K562 (cell line): ENCODE results near the gene SOWAHA. TPM values are rescaled to one million over a fixed set of nuclear protein-coding genes. Genes with fewer than 3 reads are reported as not detected.
"Not testable (repeated sequence)": the region's sequence is repeated elsewhere in the genome, so short reads cannot be mapped to it uniquely, and the experiment has no call there.

ENCODE experiments used
- ATAC-seq: fragments of 200-7000 bp; cut with Tn5 transposase; 3 replicates; pipeline ENCODE4 v1.9.1; 2020; ENCODE audit warnings: moderate library complexity
- BruUV-seq: library from RNA; stranded (reverse); fragments of 400-500 nt; replicated peaks from 2 replicates; lab custom pipeline; 2021; lab: Mats Ljungman, UMichigan
- CTCF ChIA-PET: fragments of 300-600 bp; formaldehyde crosslinking; extraction: SDS; loops from one replicate; lab custom pipeline; 2021; ENCODE audit warnings: low intra/inter-chr PET ratio; lab: Yijun Ruan, JAX
- POLR2A ChIA-PET: fragments of 300-600, 350-650 bp; sonication (Branson Sonifier 250); formaldehyde crosslinking; extraction: SDS; loops from one replicate; lab custom pipeline; 2021; ENCODE audit warnings: antibody characterized with exemption, inconsistent platforms; lab: Yijun Ruan, JAX
- DNase-seq, 4 experiments: peaks; one replicate each; pipeline versions ENCODE4 v3.0.0 to v3.0.0-alpha.2; 2011 to 2018; ENCODE audit warnings: low spot score in 3 of 4, mixed read lengths in 3 of 4; ENCODE audit errors: extremely low read depth in 1 of 4
- FAIRE-seq: peaks from 2 replicates; lab custom pipeline; 2011; peaks lifted over from hg19 to GRCh38; lab: Jason Lieb, UNC
- H2AFZ ChIP-seq: 2 replicates; pipeline ENCODE4 v1.6.0; 2011; ENCODE audit warnings: low read depth, low read length, control low read depth, inconsistent platforms
- H3K27ac ChIP-seq: fragments of 200-600 bp; 3 replicates; pipeline ENCODE4 v1.8.0; 2011; ENCODE audit warnings: low read depth, mild to moderate bottlenecking, control low read depth, inconsistent platforms, low read length, moderate library complexity, mixed read lengths; ENCODE audit errors: extremely low read depth
- H3K27me3 ChIP-seq, 2 experiments: fragments of 300-600 bp in 1 of 2; 2 replicates in 1 of 2; 3 replicates in 1 of 2; pipeline versions ENCODE4 v1.6.0 to v1.8.0; 2011; ENCODE audit warnings: inconsistent platforms in 2 of 2, low read length in 2 of 2, mild to moderate bottlenecking in 1 of 2, mixed read lengths in 1 of 2, moderate library complexity in 1 of 2; ENCODE audit not compliant: control insufficient read depth in 2 of 2, insufficient read depth in 2 of 2
- H3K36me3 ChIP-seq: fragments of 300-600 bp; 3 replicates; pipeline ENCODE4 v1.8.0; 2011; ENCODE audit warnings: mild to moderate bottlenecking, low read length, inconsistent platforms; ENCODE audit not compliant: control insufficient read depth, insufficient read depth
- H3K4me1 ChIP-seq, 2 experiments: fragments of 200-600 bp in 1 of 2; replicated peaks in 1 of 2; 2 replicates in 1 of 2; 3 replicates in 1 of 2; pipeline versions ENCODE4 v1.5.1 to v1.8.0; 2011; ENCODE audit warnings: inconsistent platforms in 2 of 2, low read length in 2 of 2, mild to moderate bottlenecking in 1 of 2, mixed read lengths in 1 of 2, moderate library complexity in 1 of 2; ENCODE audit not compliant: control insufficient read depth in 2 of 2, insufficient read depth in 2 of 2
- H3K4me2 ChIP-seq: 2 replicates; pipeline ENCODE4 v1.6.1; 2011; ENCODE audit warnings: low read length, control low read depth, inconsistent platforms, mixed read lengths; ENCODE audit not compliant: insufficient read depth
- H3K4me3 ChIP-seq: fragments of 200-600 bp; sonication (generic), shearing (Covaris generic); 2 replicates; pipeline ENCODE4 v1.5.1; 2016; ENCODE audit warnings: control low read depth, inconsistent platforms
- H3K79me2 ChIP-seq: fragments of 200-600 bp; 3 replicates; pipeline ENCODE4 v1.8.0; 2011; ENCODE audit warnings: low read length, inconsistent platforms; ENCODE audit not compliant: control insufficient read depth, insufficient read depth
- H3K9ac ChIP-seq, 2 experiments: 2 replicates each; pipeline versions ENCODE4 v1.6.0 to v1.6.1; 2011; ENCODE audit warnings: low read depth in 2 of 2, low read length in 2 of 2, control low read depth in 1 of 2, inconsistent platforms in 1 of 2, mild to moderate bottlenecking in 1 of 2, mixed read lengths in 1 of 2; ENCODE audit not compliant: insufficient read depth in 1 of 2
- H3K9me1 ChIP-seq: one replicate; pipeline ENCODE4 v1.6.0; 2011; ENCODE audit warnings: inconsistent platforms, mild to moderate bottlenecking, low read length, moderate library complexity; ENCODE audit not compliant: control insufficient read depth, insufficient read depth
- H3K9me3 ChIP-seq: replicated peaks from 2 replicates; pipeline ENCODE4 v1.5.1; 2011; ENCODE audit warnings: low read depth, low read length, inconsistent platforms; ENCODE audit not compliant: control insufficient read depth, insufficient read depth
- H4K20me1 ChIP-seq: replicated peaks from 2 replicates; pipeline ENCODE4 v1.6.1; 2011; ENCODE audit warnings: low read length, inconsistent platforms, mixed read lengths; ENCODE audit not compliant: control insufficient read depth, insufficient read depth
- CEBPB ChIP-seq: fragments of 450-650 bp; IDR thresholded peaks from 2 replicates; pipeline ENCODE4 v1.6.1; 2016; ENCODE audit warnings: missing genetic modification characterization, missing compliant biosample characterization
- WGBS: fragments of 100-300 bp; shearing (Covaris generic); methylation state at CpG from one replicate; pipeline ENCODE4 v1.1.6; 2016; ENCODE audit warnings: low coverage, mixed read lengths; ENCODE audit not compliant: insufficient coverage; ENCODE audit errors: missing lambda C conversion rate; 5-methylcytosine and 5-hydroxymethylcytosine counted together
- in situ Hi-C: fragments of 300-500 bp; cut with MboI; formaldehyde crosslinking; loops from 4 replicates; pipeline ENCODE4 v1.15.0; 2018; ENCODE audit warnings: inconsistent platforms, mixed read lengths
- intact Hi-C: fragments of 100-400 bp; cut with micrococcal nuclease; formaldehyde crosslinking; loops from 2 replicates; pipeline ENCODE4 v1.14.2; 2022
- polyA plus RNA-seq, 8 experiments: library from polyadenylated mRNA; depleted of rRNA in 4 of 8; stranded (reverse) in 5 of 8; unstranded in 3 of 8; fragments of >200 nt; fragmentation: Nextera tagmentation in 2 of 8; fragmentation: Illumina TruSeq in 1 of 8; extraction: Ambion mirVana in 2 of 8; extraction: Trizol in 1 of 8; gene quantifications; 2 replicates each; pipeline versions ENCODE4 v1.2.1 to v1.2.3, GENCODE V29; 2011 to 2014; ENCODE audit warnings: inconsistent platforms in 1 of 8, missing spikeins in 1 of 8
- total RNA-seq, 7 experiments: library from RNA; depleted of rRNA in 6 of 7; stranded (reverse); fragments of >200 nt in 6 of 7; fragmentation: Illumina TruSeq in 2 of 7; extraction: Trizol in 2 of 7; gene quantifications; 2 replicates each; pipeline versions ENCODE4 v1.2.1 to v1.2.3, GENCODE V29; 2011 to 2021; ENCODE audit warnings: low replicate concordance in 1 of 7
- TF ChIP-seq, protein P1 (sequence below), 2 experiments: IDR thresholded peaks in 1 of 2; conservative IDR thresholded peaks in 1 of 2; 2 replicates each; pipeline ENCODE4 v1.6.1; 2016; ENCODE audit warnings: low read depth in 2 of 2, mild to moderate bottlenecking in 1 of 2, missing compliant biosample characterization in 1 of 2, missing genetic modification characterization in 1 of 2, moderate library complexity in 1 of 2

SOWAHA gene
- total and polyA plus RNA-seq, 9 of the 15 experiments (the other 6 are each of a cell fraction or from before 2014, with no cell fraction given): not detected

DNA sequence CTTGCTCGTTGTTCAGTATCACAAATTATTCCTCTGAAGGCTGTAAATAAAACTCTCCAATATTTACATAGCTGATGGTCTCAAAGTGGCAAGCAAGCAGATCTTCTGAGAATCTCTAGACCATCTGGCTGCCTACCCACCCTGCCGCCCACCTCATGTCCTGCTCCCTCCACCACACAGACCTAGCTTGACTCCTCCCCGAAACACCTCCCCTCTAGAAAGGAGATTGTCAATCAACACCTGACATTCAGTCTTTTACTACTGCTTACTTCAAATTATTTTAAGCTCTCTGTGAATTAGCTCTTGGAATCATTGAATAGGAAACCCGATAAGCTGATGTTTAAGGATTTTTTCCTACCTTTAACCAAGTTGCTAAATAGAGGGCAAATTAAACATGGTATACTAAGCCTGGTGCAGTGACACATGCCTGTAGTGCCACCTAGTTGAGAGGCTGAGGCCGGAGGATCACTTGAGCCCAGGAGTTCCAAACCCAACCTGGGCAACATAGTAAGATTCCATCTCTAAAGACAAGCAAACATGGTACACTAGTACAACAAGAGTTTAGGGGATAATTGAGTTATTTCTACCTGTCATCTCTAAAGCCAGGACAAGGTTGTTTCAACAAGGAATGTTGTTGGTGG lies 10.9 kb upstream of the SOWAHA start (continued):
- TF ChIP-seq, protein P1, sequence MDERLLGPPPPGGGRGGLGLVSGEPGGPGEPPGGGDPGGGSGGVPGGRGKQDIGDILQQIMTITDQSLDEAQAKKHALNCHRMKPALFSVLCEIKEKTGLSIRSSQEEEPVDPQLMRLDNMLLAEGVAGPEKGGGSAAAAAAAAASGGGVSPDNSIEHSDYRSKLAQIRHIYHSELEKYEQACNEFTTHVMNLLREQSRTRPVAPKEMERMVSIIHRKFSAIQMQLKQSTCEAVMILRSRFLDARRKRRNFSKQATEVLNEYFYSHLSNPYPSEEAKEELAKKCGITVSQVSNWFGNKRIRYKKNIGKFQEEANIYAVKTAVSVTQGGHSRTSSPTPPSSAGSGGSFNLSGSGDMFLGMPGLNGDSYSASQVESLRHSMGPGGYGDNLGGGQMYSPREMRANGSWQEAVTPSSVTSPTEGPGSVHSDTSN (CRISPR knock-in tag; IDR thresholded peaks at IDR 0.05; ENCODE audit: low read depth): no peak
- TF ChIP-seq, protein P1 (tag; conservative IDR thresholded peaks at IDR 0.05; ENCODE audit: low read depth): 0 out of 2 replicates have a peak, but pooled peaks have one; percentile 21

DNA sequence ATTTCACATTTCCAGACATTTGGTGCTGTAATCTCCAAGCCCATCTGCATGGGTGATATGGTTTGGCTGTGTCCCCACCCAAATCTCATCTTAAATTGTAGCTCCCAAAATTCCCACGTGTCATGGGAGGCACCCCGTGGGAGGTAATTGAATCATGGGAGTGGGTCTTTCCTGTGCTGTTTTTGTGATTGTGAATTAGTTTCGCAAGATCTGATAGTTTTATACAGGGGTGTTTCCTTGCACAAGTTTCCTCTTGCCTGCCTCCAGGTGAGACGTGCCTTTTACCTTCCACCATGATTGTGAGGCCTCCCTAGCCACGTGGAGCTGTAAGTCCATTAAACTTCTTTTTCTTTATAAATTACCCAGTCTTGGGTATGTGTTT lies 10.4 kb upstream of the SOWAHA start:
- ATAC-seq, H3K36me3 ChIP-seq, in situ Hi-C loops, BruUV-seq: not testable (repeated sequence)
- peak; percentile 74 for TF ChIP-seq CEBPB (tag)
- TF ChIP-seq, all 486 proteins: peak for 1; not testable (repeated sequence) for 485
- peak overlapping the region; percentile 71 for H2AFZ ChIP-seq
- FAIRE-seq, H4K20me1 ChIP-seq, H3K9me1 ChIP-seq, H3K27me3 ChIP-seq, H3K4me2 ChIP-seq, H3K9me3 ChIP-seq, H3K4me3 ChIP-seq, H3K27ac ChIP-seq, CTCF ChIA-PET, DNase-seq, H3K9ac ChIP-seq, H3K79me2 ChIP-seq, H3K4me1 ChIP-seq: not testable (repeated sequence)
- POLR2A ChIA-PET: interaction anchor here (1.2 to 2.3 kb wide), 4 partner anchors 11 to 28 kb away, joined by 3 to 5 read pairs (median 4); no protein-coding TSS in a partner anchor
- WGBS: 39% methylated on average over 5 of the region's 5 CpGs
- intact Hi-C loops: loop anchor here (5.0 kb wide), 1 partner anchor 45 kb away; no protein-coding TSS in a partner anchor
